CD4-positive, alpha-beta T cell treated with Interleukin-15 for 4 hours (primary cell): ENCODE data around the gene LRRC8B.

Experiments
- DNase-seq: peaks from one replicate; pipeline ENCODE4 v3.0.0-alpha.2; 2020; ENCODE audit warnings: low spot score

Gene LRRC8B

GRCh38 chr1:89633800-89634625, 109.4 kb downstream of the LRRC8B start:
- no peak for DNase-seq

DNA sequence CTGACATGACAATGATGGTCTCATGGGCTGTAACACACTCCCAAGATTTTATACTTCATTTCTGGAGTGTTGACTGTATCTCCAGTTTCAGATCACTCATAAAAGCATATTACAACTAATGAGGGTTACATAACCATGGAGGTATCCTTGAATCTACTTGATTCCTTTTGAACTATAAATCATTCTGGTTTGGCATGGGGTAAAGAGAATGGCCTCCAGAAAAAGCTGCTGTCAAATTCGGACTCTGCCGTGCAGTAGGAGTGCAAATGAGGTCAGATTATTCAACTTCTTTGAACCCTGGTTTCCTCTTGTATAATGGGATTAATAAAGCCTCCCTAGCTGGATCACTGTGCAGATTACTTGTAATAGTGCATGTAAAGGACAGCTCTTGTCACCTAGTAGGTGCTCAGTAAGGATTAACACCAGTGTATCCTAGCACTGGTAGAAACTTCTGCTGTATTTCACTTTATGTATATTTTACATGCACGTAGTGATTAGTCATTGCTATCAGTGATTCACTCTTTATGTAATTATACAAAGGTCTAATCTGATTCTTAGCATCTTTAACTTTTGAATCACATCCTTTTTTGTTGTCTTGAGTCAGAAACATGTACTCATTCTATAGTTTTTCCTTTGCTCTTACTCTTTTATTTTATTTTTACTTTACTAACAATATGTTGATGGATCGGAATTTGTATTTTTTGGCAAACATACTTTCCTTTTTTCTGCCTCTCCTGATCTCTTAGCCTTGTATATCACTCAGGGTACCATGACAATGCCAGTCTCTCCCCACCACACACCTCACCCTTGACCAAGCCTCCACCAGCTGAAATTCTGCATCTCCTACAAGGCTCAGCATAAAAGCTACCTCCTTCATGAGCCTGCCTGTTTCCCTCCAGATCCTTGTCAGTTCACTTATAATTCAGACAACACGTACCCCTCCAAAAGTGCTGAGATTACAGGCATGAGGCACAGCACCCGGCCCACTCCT, 111.5 kb downstream of the LRRC8B start:
- peak; percentile 53 for DNase-seq

DNA sequence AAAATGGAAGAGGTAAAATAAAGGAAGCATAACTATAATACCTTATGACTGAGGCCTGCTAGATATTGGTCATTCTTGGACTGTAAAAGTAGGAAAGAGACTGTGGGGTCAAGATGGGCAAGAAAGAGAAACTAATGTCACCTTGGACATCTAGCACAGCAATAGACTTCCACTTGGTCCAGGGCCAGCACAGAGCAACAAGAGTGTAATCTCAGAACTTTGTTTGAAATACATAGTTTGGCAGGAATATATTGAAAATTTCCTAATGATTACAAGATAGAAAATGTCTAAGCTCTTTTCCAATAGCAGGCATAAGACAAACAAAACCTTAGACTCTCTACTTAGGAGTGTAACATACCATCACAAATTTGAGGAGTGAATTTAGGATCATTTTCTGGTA, 112.9 kb downstream of the LRRC8B start:
- no peak for DNase-seq

- no peak for DNase-seq
Observed at GRCh38 chr1:89640440-89640839, 115.8 kb downstream of the LRRC8B start.

GRCh38 chr1:89641781-89642180, 117.2 kb downstream of the LRRC8B start:
- no peak for DNase-seq

DNA sequence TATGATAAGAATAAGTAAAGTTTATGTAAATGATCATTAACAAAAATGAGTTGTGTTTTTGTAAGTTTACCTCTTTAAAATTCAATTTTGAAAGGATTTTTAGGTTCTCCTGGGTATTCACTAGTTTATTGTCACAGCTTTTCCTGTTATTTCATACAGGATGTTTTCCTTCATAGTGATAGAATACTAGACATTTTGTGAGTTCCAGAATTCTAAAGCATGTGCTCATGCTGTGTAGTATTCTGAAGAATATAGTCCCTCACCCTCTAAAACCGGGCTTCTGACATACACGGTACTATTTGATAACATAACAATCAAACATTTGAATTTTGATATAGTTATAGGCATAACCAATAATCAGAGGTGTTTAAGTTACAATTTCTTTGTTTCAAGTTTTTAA, 118.9 kb downstream of the LRRC8B start:
- no peak for DNase-seq

DNA sequence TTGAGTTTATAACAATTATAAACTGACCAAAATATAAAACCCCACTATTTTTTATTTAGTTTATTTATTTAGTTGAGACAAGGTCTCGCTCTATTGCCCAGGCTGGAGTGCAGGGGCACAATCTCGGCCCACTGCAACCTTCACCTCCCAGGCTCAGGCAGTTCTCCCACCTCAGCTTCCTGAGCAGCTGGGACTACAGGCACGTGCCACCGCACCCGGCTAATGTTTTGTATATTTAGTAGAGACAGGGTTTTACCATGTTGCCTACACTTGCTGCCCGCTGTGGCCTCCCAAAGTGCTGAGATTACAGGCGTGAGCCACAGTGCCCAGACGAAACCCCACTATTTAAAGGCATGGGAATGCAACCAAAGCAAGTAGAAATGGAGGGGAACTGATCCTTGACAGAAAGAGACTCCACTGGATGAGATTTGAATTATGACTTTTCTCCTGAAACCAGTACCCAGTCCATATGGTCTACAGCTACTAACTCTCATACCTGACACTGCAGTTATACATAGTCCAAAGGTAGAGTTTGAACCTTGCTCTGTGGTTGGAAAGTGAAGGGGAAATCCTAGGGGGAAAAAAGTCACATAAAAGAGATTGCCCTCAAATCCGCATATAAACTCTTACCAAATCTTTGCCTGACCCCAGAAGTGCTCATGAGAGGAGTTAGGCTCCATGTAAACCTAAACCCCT, 119.6 kb downstream of the LRRC8B start:
- no peak for DNase-seq

DNA sequence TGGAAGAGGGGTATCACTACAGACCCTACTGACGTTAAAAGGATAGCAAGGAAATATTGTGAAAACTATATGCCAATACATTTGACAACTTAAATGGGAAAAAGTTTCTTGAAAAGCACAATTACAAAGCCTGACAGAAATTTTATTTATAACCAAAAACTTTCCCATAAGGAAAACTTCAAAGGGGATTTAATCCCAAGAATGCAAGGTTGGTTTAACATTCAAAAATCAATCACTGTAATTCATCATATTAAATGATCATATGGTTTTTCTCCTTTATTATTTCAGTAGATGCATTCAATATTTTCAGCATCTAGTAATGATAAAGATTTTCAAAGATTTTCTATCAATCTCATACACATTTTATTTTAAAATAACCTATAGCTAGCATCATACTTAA, 121.6 kb downstream of the LRRC8B start:
- DNase-seq = no peak
